NT2/D1 (cell line): Measurements from ENCODE around the gene AP2B1.

Source experiments
- DNase-seq: peaks from one replicate; pipeline ENCODE4 v3.0.0-alpha.2; 2011; ENCODE audit warnings: low read depth, low spot score
- H3K27me3 ChIP-seq: 2 replicates; pipeline ENCODE4 v1.6.0; 2011; ENCODE audit warnings: mild to moderate bottlenecking; ENCODE audit not compliant: insufficient read length, insufficient read depth
- H3K36me3 ChIP-seq: 2 replicates; pipeline ENCODE4 v1.6.1; 2011; ENCODE audit warnings: mild to moderate bottlenecking, low read length, mixed read lengths; ENCODE audit not compliant: insufficient read depth, insufficient read length
- H3K4me1 ChIP-seq: 2 replicates; pipeline ENCODE4 v1.5.1; 2011; ENCODE audit not compliant: insufficient read depth, insufficient read length
- H3K4me3 ChIP-seq: 2 replicates; pipeline ENCODE4 v1.5.1; 2011; ENCODE audit warnings: low read depth; ENCODE audit not compliant: insufficient read length
- H3K9ac ChIP-seq: 2 replicates; pipeline ENCODE4 v1.6.0; 2011; ENCODE audit warnings: low read depth; ENCODE audit not compliant: insufficient read length
- H3K9me3 ChIP-seq: 2 replicates; pipeline ENCODE4 v1.5.1; 2011; ENCODE audit warnings: mild to moderate bottlenecking, low read length; ENCODE audit not compliant: insufficient read depth
- SUZ12 ChIP-seq: IDR thresholded peaks from 2 replicates; pipeline ENCODE4 v1.6.1; 2011; ENCODE audit not compliant: insufficient read length, insufficient read depth; ENCODE audit errors: extremely low read depth
- YY1 ChIP-seq: IDR thresholded peaks from 2 replicates; pipeline ENCODE4 v1.6.1; 2011; ENCODE audit not compliant: insufficient read length, insufficient read depth
- ZNF274 ChIP-seq: IDR thresholded peaks from 2 replicates; pipeline ENCODE4 v1.6.1; 2011; ENCODE audit warnings: mild to moderate bottlenecking, low read depth, low read length

AP2B1 gene

GRCh38 chr17:35664685-35665084 is 77.6 kb downstream of the AP2B1 start:
- no peak overlapping the region for H3K4me3 ChIP-seq
- no peaks in the 10 kb centered on the region for H3K4me1 ChIP-seq
- H3K36me3 ChIP-seq = peaks cover 40% of the 10 kb centered on the region
- no peak overlapping the region for H3K9ac ChIP-seq
- no peak for DNase-seq
- TF ChIP-seq SUZ12 (no peak), YY1 (no peak), ZNF274 (no peak)
- no peaks in the 10 kb centered on the region for H3K27me3 ChIP-seq
- H3K9me3 ChIP-seq = no peaks in the 10 kb centered on the region

DNA sequence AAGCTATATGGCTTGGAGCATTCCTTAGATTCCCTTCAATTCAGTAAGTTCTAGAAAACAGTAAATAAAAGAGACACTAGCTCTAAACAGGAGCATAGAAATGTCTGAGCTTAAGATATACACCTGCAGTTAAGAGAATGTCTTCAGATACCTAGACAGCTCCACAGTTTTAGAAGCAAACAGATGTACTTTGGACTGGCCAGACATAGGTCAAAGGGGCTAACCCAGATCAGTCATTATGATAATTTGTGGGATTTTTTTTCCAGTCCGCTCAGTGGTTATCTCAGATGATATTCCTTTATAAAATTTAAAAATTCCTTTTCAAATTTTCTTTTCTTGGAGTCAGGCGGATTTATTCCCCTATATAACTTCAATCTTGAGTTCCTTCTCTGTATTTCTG is 78.5 kb downstream of the AP2B1 start:
- peaks cover 37% of the 10 kb centered on the region for H3K36me3 ChIP-seq
- TF ChIP-seq YY1 = no peak
- no peak for TF ChIP-seq SUZ12
- TF ChIP-seq ZNF274 = no peak
- no peaks in the 10 kb centered on the region for H3K27me3 ChIP-seq
- H3K4me1 ChIP-seq = no peaks in the 10 kb centered on the region
- no peak for DNase-seq
- no peak overlapping the region for H3K9ac ChIP-seq
- no peaks in the 10 kb centered on the region for H3K9me3 ChIP-seq
- H3K4me3 ChIP-seq = no peak overlapping the region

- TF ChIP-seq ZNF274 (no peak), SUZ12 (no peak), YY1 (no peak)
- no peaks in the 10 kb centered on the region for H3K27me3 ChIP-seq
- H3K9ac ChIP-seq = no peak overlapping the region
- no peaks in the 10 kb centered on the region for H3K4me1 ChIP-seq
- no peak overlapping the region for H3K4me3 ChIP-seq
- peaks cover 38% of the 10 kb centered on the region for H3K36me3 ChIP-seq
- H3K9me3 ChIP-seq = no peaks in the 10 kb centered on the region
- DNase-seq = no peak
Measured at GRCh38 chr17:35666070-35666469, 78.9 kb downstream of the AP2B1 start.

DNA sequence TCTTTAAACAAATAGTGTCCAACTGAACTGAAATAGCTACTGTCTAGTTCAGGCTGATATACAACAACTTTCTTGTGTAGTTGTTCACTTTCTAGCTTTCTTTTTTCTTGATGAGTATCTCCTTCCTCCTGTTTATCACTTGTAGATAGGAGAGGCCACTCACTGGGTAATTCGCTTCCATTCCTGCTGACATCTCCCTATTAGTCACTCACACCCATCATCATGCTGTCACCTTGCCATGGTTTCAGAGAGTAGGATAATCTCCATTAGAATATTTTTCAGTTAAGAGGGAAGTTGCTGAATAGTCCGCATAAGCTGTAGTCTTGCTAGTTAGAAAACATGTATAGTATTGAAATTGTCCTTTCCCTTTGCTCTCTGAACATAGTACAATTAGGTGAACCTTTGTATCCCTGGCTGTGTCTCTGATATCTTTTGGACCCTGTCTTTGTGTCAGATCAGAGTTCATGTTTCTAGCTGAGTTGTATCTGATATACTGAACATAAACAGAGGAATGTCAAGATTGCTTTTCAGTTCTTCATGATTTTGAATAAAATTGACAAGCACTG is 79.9 kb downstream of the AP2B1 start:
- no peaks in the 10 kb centered on the region for H3K9me3 ChIP-seq
- no peak for DNase-seq
- H3K36me3 ChIP-seq = peaks cover 45% of the 10 kb centered on the region
- TF ChIP-seq YY1 = no peak
- TF ChIP-seq ZNF274 = no peak
- TF ChIP-seq SUZ12 = no peak
- H3K9ac ChIP-seq = no peak overlapping the region
- no peak overlapping the region for H3K4me3 ChIP-seq
- H3K4me1 ChIP-seq = no peaks in the 10 kb centered on the region
- no peaks in the 10 kb centered on the region for H3K27me3 ChIP-seq

- Histone ChIP-seq H3K9me3 (no peaks in the 10 kb centered on the region), H3K27me3 (no peaks in the 10 kb centered on the region), H3K4me1 (no peaks in the 10 kb centered on the region), H3K4me3 (no peak overlapping the region), H3K36me3 (peaks cover 39% of the 10 kb centered on the region), H3K9ac (no peak overlapping the region)
- no peak for DNase-seq
- TF ChIP-seq YY1 = no peak
- TF ChIP-seq ZNF274 = no peak
- no peak for TF ChIP-seq SUZ12
Measured at GRCh38 chr17:35668802-35669201, 81.7 kb downstream of the AP2B1 start.

DNA sequence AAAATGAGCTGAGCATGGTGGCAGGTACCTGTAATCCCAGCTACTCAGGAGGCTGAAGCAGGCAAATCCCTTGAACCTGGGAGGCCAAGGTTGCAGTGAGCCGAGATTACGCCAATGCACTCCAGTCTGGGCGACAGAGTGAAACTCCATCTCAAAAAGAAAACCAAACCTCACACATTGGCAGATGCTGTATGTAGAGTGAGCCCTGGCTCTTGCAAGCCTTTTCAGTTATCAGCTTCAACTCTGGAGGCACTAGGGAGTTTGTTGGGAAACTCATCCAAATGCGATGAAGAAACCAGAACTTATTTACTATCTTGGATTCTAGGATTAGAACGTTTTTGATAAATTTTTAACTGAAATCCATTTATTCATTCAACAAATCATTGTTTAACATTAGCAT is 87.4 kb downstream of the AP2B1 start:
- TF ChIP-seq SUZ12 (no peak), YY1 (no peak), ZNF274 (no peak)
- peaks cover 38% of the 10 kb centered on the region for H3K36me3 ChIP-seq
- H3K9ac ChIP-seq = no peak overlapping the region
- H3K4me3 ChIP-seq = no peak overlapping the region
- no peaks in the 10 kb centered on the region for H3K9me3 ChIP-seq
- no peaks in the 10 kb centered on the region for H3K27me3 ChIP-seq
- DNase-seq = no peak
- no peaks in the 10 kb centered on the region for H3K4me1 ChIP-seq

DNA sequence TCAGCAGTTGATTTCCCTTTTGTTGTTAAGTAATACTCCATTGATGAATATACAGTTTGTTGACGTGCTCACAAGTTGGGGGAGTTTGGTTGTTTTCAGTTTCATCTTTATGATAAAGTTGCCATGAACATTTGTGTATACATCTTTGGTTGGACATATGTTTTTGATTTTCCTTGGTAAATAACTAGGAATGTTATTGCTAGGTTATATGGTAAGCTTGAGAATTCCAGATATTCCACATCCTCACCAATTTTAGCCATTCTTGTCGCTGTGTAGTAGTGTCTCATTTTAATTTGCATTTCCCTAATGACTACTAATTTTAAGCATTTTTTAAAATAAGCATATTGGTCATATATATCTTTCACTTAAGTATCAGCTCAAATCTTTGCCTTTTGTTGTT is 89.3 kb downstream of the AP2B1 start:
- no peak for DNase-seq
- peaks cover 33% of the 10 kb centered on the region for H3K36me3 ChIP-seq
- TF ChIP-seq ZNF274 (no peak), SUZ12 (no peak), YY1 (no peak)
- no peak overlapping the region for H3K4me3 ChIP-seq
- H3K27me3 ChIP-seq = no peaks in the 10 kb centered on the region
- no peaks in the 10 kb centered on the region for H3K4me1 ChIP-seq
- H3K9ac ChIP-seq = no peak overlapping the region
- no peaks in the 10 kb centered on the region for H3K9me3 ChIP-seq
